GM19023 (cell line): ENCODE measurements around the gene THBS4.
"Not testable (repeated sequence)": the region's sequence is repeated elsewhere in the genome, so short reads cannot be mapped to it uniquely, and the experiment has no call there.

Source experiments
- ATAC-seq: cut with Tn5 transposase; IDR thresholded peaks from one replicate; pipeline ENCODE4 v1.9.1; 2021; ENCODE audit warnings: mild to moderate bottlenecking, moderate library complexity; ENCODE audit not compliant: unreplicated experiment

The THBS4 gene

GRCh38 chr5:80111376-80111990, 76.3 kb downstream of the THBS4 start:
- ATAC-seq, result not testable (repeated sequence)

GRCh38 chr5:80114860-80115259, 79.7 kb downstream of the THBS4 start:
- no peak for ATAC-seq

GRCh38 chr5:80116000-80116399, 80.9 kb downstream of the THBS4 start:
- no peak for ATAC-seq

GRCh38 chr5:80116465-80116864, 81.3 kb downstream of the THBS4 start:
- no peak for ATAC-seq

GRCh38 chr5:80117446-80117845, 82.3 kb downstream of the THBS4 start:
- ATAC-seq, result no peak

GRCh38 chr5:80119372-80119771, 84.2 kb downstream of the THBS4 start:
- no peak for ATAC-seq

- ATAC-seq, result no peak
These were observed 87.4 kb downstream of the THBS4 start for GRCh38 chr5:80122579-80122978.

- no peak for ATAC-seq
These were observed 89.2 kb downstream of the THBS4 start for GRCh38 chr5:80124121-80124918.

GRCh38 chr5:80125022-80125961, 90.1 kb downstream of the THBS4 start:
- peak; percentile 84 for ATAC-seq

- ATAC-seq, result peak; percentile 71
These were observed 90.9 kb downstream of the THBS4 start for GRCh38 chr5:80125962-80126480.

GRCh38 chr5:80127116-80127552, 92.0 kb downstream of the THBS4 start:
- ATAC-seq, result no peak

- no peak for ATAC-seq
These were observed 93.0 kb downstream of the THBS4 start for GRCh38 chr5:80128141-80128540.

- ATAC-seq, result no peak
These were observed 94.0 kb downstream of the THBS4 start for GRCh38 chr5:80129146-80129545.
